ENCODE results near the gene FUOM.

- TF ChIP-seq, protein P1, sequence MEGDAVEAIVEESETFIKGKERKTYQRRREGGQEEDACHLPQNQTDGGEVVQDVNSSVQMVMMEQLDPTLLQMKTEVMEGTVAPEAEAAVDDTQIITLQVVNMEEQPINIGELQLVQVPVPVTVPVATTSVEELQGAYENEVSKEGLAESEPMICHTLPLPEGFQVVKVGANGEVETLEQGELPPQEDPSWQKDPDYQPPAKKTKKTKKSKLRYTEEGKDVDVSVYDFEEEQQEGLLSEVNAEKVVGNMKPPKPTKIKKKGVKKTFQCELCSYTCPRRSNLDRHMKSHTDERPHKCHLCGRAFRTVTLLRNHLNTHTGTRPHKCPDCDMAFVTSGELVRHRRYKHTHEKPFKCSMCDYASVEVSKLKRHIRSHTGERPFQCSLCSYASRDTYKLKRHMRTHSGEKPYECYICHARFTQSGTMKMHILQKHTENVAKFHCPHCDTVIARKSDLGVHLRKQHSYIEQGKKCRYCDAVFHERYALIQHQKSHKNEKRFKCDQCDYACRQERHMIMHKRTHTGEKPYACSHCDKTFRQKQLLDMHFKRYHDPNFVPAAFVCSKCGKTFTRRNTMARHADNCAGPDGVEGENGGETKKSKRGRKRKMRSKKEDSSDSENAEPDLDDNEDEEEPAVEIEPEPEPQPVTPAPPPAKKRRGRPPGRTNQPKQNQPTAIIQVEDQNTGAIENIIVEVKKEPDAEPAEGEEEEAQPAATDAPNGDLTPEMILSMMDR (IDR thresholded peaks at IDR 0.05): no peak
- no peak for TF ChIP-seq POLR2A (IDR thresholded peaks at IDR 0.05)
Measured at GRCh38 chr10:133350283-133350949, 7.4 kb downstream of the FUOM start.

Measured in body of pancreas (tissue), 4 donors.